ENCODE measurements around the gene BRIP1.

BRIP1 gene

GRCh38 chr17:61663310-61663709, 200.0 kb downstream of the BRIP1 start:
- DNase-seq (ENCODE audit: low read depth, low spot score) = no peak

- no peak for DNase-seq (ENCODE audit: low read depth, low spot score)
These were observed 200.6 kb downstream of the BRIP1 start for GRCh38 chr17:61662741-61663140.

DNA sequence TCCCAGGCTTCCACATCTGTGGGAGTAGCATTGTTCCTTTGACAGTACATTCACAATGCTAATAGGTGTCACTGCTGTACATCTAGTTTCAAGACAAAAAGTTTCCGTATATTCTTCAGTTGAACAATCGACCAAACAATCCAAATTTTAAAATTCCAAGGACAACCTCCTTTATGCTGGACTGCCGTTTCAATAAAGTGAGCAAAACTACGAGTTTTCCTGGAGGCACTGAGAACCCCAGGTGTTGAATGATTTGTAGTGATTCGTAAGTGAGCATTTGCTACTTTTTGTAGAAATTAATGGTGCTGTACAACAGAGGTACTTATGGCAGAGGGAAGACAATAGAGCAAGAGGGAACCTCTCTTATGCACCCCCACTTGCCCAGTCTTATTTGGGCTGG, 201.1 kb downstream of the BRIP1 start:
- DNase-seq (ENCODE audit: low read depth, low spot score) = no peak

GRCh38 chr17:61660746-61661485, 202.4 kb downstream of the BRIP1 start:
- no peak for DNase-seq (ENCODE audit: low read depth, low spot score)

DNA sequence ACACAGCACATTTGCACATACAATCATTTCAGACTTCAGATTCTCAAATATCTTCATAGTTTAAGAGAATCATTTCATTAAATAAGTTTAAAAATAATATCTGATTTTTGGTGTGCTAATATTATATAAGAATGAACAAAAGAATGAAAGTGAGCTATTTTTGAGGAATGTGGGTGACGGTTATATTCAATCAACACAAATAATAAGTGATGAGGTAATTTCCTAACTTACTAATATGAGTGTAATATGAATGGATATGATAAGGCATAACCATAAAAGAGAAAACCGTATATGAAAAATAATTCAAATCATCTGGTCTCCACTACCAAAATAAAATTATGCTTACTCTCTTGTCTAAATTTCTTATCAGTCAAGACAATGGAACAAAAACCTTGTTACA, 203.9 kb downstream of the BRIP1 start:
- DNase-seq (ENCODE audit: low read depth, low spot score) = no peak

GRCh38 chr17:61658183-61658582, 205.1 kb downstream of the BRIP1 start:
- no peak for DNase-seq (ENCODE audit: low read depth, low spot score)

GRCh38 chr17:61657338-61657737, 206.0 kb downstream of the BRIP1 start:
- DNase-seq (ENCODE audit: low read depth, low spot score) = no peak

DNA sequence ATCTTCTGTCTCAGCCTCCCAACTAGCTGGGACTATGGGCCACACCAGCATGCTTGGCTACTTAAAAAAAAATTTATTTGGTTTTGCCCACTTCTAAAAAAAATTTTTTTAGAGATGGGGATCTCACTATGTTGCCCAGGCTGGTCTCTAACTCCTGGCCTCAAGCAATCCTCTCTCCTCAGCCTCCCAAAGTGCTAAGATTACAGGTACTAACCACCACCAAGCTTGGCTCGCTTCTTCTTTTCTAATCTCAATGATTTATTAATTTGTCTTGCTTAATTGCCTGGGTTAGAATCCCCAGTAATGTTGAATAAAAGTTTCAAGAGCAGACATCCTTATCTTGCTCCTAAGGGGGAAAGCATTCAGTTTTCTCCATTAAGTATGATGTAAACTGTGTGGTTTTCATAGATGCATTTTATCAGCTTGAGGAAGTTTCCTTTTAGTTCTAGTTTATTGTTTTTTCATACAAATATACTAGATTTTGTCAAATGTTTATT, 206.6 kb downstream of the BRIP1 start:
- no peak for DNase-seq (ENCODE audit: low read depth, low spot score)

- DNase-seq (ENCODE audit: low read depth, low spot score) = no peak
These were observed 212.6 kb downstream of the BRIP1 start for GRCh38 chr17:61650749-61651148.

- no peak for DNase-seq (ENCODE audit: low read depth, low spot score)
These were observed 214.7 kb downstream of the BRIP1 start for GRCh38 chr17:61648587-61648986.

- DNase-seq (ENCODE audit: low read depth, low spot score) = no peak
These were observed 216.3 kb downstream of the BRIP1 start for GRCh38 chr17:61647047-61647446.

- no peak for DNase-seq (ENCODE audit: low read depth, low spot score)
These were observed 216.8 kb downstream of the BRIP1 start for GRCh38 chr17:61646482-61646881.

DNA sequence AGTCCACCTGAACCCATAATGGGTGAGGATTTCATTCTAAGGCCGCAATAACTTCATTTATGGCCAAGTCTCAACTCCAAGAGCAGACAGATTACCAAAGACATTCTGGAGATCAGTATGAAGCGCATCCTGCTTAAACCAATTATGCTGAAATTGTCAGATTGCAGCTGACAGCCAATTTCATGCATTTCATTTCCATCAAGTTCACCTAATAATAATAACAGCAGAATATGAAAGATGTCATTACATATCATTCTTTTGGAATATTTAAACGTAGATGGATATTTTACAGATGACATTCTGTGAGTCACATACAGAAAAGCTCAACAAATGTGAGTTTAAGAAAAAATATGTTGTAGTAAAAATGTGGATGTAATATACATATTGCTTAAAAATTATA, 217.4 kb downstream of the BRIP1 start:
- DNase-seq (ENCODE audit: low read depth, low spot score) = no peak

GRCh38 chr17:61644800-61645774, 218.2 kb downstream of the BRIP1 start:
- DNase-seq (ENCODE audit: low read depth, low spot score) = no peak

DNA sequence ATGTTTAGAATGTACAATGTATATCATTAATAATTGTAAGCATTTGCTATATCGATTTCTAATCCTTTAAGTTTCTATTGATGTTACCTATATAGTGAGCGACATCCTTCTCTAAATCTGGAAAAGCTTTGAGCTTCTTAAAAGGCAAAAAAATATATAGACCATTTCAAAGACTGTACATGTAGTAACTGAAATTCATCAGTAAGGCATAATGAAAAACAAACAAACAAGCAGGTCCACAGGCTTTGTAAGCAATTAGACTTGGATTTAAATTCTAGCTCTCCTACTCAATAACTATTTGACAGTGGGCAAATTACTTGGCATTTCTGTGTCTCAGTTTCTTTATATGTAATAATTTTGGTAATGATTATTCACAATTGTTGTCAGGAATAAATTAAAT, 220.6 kb downstream of the BRIP1 start:
- DNase-seq (ENCODE audit: low read depth, low spot score) = no peak

GRCh38 chr17:61641715-61642114, 221.6 kb downstream of the BRIP1 start:
- no peak for DNase-seq (ENCODE audit: low read depth, low spot score)

- DNase-seq (ENCODE audit: low read depth, low spot score) = no peak
These were observed 222.2 kb downstream of the BRIP1 start for GRCh38 chr17:61641084-61641483.

- no peak for DNase-seq (ENCODE audit: low read depth, low spot score)
These were observed 223.5 kb downstream of the BRIP1 start for GRCh38 chr17:61639818-61640217.

DNA sequence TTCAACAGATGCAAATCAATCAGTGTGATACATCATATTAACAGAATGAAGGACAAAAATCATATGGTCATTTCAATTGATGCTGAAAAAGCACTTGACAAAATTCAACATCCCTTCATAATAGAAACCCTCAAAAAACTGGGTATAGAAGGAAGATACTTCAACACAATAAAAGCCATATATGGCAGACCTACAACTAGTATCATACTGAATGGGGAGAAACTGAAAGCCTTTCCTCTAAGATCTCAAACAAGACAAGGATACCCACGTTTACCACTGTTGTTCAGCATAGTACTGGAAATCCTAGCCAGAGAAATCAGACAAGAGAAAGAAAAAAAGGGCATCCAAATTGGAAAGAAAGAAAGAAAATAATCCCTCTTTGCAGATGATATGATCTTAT, 225.2 kb downstream of the BRIP1 start:
- no peak for DNase-seq (ENCODE audit: low read depth, low spot score)

- no peak for DNase-seq (ENCODE audit: low read depth, low spot score)
These were observed 227.4 kb downstream of the BRIP1 start for GRCh38 chr17:61635913-61636432.

DNA sequence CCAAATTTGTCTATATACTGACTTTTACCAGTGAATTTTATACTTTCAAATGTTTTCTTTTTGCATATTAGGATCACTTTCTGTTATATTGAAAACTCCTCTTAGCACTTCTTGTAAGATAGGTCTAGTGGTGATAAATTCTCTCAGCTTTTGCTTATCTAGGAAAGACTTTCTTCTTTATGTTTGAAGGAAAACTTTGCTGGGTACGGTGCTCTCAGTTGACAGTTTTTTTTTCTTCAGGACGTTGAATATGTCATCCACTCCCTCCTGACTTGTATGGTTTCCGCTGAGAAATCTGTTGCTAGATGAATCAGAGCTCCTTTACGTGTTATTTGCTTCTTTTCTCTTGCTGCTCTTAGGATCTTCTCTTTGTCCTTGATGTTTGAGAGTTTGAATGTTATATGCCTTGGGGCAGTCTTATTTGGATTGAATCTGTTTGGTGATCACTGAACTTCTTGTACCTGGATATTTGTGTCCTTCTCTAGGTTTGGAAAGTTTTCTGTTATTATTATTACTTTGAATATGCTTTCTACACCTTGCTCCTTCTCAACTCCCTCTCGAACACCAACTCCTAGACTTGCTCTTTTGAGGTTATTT, 228.3 kb downstream of the BRIP1 start:
- DNase-seq (ENCODE audit: low read depth, low spot score) = no peak

- DNase-seq (ENCODE audit: low read depth, low spot score) = no peak
These were observed 229.3 kb downstream of the BRIP1 start for GRCh38 chr17:61634011-61634539.

All from activated naive CD8-positive, alpha-beta T cell treated with anti-CD3 and anti-CD28 coated beads, Interleukin-2, amount 50 U/mL, for 16 hours (primary cell).